GM19351 (cell line): ENCODE measurements around the gene XPOT.

Source experiments
- ATAC-seq: cut with Tn5 transposase; IDR thresholded peaks from one replicate; pipeline ENCODE4 v1.9.1; 2021; ENCODE audit warnings: mild to moderate bottlenecking, moderate library complexity; ENCODE audit not compliant: unreplicated experiment

The XPOT gene

DNA sequence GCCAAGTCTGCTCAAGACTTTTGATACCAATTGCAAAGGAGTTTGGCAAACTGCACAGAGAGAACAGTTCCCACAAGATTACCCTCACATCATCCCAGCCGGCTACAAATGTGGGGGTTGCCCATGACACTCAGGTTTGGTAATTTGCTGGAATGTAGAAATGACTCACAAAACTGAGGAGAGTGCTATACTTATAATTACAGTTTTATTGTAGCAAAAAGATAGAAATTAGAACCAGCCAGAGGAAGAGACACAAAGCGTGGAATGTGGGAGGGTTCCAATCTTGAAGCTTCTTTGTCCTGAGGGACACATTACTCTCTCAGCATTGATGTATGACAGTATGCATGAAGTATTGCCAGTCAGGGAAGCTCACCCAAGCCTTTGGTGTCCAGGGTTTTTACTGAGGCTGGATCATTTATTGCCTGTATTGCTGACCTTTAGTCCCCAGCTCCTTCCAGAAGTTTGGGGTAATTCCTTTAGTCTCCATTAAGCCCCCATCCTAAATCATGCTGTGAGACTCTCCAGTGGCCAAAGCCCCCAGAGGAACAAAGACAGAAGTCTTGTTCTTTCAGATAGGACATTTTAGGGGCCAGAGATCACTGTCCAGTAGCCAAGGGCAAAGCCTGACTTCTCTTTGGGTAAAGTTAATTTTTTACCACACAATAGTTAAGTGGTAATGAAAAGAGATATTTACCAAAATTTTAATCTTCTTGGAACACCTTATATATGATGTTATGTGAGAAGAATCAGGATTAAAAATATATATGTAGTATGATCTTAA, 57.6 kb downstream of the XPOT start:
- ATAC-seq, result no peak

DNA sequence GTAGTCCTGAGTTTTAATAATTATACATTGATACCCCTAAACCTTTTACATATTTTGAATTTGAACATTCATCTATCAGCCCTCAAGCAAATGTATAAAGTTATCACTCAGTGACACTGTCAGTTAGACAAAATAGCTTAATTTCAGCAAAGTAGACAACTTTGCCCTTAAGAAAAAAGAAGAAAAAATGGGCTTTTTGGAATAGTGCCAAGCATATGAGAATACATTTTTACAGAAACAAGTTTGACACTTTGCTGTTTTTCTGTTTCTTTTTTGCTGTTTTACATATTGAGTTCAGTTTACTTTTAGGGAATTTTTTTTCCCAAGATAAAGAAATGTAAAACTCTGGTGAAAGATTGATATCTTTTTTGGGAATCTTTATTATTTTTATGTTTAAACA, 62.0 kb downstream of the XPOT start:
- no peak for ATAC-seq

DNA sequence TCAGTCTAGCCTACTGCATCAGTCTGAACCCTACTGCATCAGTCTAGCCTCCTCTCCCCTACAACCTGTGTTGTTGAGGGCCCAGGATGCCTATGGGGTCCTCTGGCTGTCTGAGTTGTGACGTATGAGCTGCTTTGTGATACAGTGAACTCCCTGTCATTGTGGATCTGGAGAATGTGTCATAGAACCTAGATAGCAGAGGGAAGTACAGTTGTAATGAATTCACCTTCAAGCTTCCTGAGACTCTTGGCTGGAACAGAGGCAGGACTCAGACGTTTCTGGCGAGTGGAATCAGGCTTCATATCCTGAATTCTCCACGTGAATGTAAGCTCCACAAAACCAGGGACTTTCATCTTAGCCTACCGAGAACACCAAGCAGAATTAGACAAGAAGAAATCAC, 64.8 kb downstream of the XPOT start:
- ATAC-seq, result no peak

DNA sequence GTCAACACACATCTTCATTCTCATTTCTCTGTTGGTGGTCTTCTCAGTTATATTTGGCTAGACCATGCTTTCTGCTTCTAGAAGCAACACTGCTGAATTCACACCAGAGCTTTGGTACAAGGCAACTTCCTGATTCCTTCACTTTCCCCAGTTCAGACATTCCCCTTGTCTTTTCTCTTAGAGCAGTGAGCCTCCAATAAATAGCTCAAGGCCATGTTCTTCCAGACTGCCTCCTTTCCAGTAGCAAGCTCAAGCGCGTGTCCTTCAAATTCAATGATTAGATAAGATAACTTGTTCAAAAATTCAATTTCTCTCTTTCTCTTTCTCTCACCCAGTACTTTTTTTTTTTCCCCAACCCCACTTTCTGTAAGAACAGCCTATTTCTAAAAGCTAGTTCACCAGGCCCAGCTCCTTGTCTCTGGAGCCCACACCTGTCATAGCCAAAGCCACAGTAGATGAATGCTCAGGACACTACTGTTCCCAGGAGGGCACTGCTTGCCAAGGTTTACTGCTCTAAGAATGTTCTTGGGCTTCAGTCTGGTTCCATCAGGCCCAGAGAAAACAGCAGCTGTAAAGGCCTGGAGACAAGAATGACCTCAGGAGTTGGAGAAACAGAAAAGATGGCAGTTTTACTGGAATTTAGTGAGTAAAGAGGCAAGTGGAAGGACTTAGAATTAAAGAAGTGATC, 65.4 kb downstream of the XPOT start:
- no peak for ATAC-seq

DNA sequence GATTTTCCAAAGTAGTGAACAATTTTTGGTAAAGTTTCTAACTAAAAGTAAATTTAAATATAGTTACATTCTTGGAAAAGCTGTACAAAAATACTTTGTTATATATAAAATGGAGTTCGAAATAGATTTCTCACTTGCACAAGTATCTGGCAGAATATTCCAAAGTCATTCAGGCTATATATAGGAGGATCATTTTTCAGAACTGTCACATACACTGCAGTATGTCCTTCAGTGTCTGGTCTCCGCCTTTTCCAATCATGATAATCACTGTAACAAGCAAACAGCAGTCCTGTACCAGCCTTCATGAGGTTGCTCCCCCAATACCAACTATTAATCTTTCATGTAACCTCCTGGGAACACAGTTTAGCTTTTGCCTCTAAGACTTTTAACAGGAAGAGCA, 66.3 kb downstream of the XPOT start:
- no peak for ATAC-seq

DNA sequence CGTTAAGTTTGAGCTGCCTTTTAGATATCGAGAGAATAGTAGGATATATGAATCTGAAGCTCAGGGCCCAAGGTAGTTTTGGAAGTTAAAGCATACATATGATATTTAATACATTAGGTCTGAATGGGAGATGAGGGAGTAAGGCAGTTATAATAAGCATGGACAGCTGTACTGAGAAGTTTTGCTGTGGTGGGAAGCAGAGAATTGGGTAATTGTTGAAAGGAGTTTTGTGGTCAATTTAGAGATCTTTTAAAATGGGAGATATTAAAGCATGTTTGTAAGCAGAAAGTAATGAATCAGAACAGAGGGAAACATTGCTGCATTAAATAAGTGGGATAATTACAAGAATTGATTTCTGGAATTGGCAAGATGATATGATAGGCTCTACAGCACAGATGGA, 69.0 kb downstream of the XPOT start:
- ATAC-seq, result no peak

DNA sequence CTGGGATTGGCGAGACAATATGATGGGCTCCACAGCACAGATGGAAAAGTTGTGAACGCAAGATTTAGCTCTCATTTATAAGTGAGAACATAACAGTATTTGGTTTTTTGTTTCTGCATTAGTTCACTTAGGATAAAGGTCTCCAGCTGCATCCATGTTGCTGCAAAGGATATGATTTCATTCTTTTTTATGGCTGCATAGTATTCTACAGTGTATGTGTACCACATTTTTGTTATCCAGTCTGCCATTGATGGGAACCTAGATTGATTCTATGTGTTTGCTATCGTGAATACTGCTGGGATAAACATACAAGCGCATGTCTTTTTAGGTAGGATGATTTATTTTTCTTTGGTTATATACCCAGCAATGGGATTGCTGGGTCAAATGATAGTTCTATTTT, 71.3 kb downstream of the XPOT start:
- ATAC-seq, result no peak

DNA sequence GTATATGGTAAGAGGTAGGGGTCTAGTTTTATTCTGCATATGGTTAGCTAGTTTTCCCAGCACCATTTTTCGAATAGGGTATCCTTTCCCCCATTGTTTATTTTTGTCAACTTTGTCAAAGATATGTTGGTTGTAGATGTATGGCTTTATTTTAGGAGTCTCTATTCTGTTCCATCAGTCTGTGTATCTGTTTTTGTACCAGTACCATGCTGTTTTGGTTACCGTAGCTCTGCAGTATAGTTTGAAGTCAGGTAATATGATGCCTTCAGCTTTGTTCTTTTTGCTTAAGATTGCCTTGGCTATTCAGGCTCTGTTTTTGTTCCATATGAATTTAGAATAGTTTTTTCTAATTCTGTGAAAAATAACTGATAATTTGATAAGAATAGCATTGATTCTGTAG, 72.7 kb downstream of the XPOT start:
- no peak for ATAC-seq

DNA sequence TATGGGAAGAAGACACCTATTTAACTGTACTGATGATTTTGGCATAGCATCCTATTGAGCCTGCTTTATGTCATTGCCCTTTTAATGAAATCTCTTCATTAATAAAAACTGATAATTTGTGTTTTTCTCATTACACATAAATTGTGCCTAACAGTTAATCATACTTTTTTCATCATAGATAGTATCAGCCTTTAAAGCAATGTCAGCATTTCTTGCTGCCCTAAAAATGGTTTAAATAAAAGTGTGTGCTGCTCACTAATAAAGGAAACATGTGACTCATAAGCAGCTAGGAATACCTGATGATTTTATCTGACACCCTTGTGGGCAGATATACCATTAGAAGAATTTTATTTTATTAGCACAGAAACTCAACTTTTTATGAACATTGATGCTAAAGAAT, 74.5 kb downstream of the XPOT start:
- no peak for ATAC-seq

DNA sequence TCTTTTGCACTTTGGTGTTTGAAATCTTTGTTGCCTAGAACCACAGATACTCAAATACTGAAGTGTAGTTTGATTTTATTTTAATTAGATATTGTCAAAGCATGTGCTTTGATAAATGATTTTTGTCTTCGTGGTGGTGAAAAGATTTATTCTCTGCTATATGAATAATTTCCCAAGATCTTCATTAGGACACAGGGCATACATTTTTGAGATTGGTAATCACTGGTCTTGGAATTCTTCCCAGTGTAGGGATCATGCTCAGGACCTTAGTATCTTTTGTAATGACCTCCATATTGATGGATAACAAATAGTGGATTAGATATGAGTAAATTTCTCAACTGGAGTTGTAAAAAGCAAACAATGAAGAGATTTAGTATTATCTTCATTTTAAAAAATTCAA, 76.0 kb downstream of the XPOT start:
- no peak for ATAC-seq

DNA sequence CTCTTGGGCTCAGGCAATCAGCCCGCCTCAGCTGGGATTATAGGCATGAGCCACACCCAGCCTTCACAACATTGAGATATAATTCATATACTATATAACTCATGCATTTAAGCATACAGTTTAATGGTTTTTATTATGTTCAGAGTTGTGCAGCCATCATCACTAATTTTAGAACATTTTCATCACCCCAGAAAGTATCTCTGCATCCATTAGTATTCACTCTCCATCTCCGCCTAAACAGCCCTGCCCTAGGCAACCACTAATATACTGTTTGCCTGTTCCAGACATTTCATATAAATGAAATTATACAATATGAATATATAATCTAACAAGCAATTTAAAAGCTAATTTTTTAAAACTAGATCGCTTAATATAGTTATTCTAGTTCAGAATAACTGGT, 82.5 kb downstream of the XPOT start:
- no peak for ATAC-seq

DNA sequence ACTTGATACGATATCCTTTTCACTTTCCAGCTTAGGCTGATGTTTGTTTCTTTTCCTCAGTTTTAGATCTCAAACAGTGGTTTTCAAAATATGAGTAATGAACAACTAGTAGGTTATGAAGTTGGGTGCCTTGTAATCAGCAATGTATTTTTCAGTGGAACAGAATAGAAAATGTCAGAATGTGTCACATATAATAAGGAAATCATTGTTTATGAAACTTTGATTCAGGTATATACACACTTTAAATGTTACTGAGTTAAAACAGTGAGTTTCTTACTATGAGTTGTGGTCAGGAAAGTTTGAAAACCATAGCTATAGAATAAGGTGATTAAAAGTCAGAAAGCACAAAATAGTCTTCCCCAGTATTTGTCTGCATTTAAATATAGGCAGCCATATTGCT, 87.5 kb downstream of the XPOT start:
- no peak for ATAC-seq

DNA sequence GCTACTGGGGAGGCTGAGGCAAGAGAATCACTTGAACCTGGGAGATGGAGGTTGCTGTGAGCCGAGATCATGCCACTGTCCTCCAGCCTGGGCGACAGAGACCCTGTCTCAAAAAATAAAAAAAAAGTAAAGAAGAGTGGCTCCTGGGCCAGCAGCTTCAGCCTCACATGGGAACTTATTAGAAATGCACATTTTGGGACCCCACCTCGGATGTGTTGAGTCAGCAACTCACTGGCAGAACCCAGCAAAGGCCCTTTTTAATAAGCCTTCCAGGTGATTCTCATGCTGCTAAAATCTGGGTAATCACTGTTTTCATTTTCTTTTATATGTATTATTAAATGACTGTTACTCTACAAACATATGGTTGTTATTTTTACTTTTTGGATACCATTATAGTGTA, 89.3 kb downstream of the XPOT start:
- ATAC-seq, result no peak

DNA sequence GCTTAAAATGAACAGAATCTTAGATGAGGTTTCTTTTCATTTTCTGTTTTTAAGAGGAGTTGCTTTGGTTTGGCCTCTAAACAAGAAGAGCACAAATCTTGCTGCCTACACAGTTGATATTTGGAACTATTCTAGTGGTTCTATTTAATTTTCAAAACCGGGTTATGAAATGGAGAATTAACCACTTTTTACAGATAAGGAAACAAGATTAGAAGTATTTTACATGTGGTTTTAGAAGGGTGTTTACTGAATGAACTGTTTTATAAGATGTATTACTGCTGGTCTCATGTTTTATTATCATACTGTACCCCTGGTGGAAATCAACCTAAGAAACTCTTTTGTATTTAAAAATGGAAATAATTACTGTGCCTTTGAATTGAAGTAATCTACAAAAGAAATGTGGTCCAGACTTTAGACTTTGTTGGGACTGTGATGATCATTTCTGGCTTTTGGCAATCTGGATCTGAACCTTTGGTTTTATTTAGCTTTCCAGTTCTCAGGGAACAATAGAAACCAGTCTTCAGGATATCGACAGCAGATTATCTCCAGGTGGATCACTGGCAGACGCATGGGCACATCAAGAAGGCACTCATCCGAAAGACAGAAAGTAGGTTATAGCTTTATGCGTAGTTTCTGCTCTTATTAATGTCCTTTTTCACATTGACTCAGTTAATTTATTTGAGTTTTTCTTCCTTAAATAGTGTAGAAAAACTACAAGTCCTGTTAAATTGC, 91.0 kb downstream of the XPOT start:
- no peak for ATAC-seq

DNA sequence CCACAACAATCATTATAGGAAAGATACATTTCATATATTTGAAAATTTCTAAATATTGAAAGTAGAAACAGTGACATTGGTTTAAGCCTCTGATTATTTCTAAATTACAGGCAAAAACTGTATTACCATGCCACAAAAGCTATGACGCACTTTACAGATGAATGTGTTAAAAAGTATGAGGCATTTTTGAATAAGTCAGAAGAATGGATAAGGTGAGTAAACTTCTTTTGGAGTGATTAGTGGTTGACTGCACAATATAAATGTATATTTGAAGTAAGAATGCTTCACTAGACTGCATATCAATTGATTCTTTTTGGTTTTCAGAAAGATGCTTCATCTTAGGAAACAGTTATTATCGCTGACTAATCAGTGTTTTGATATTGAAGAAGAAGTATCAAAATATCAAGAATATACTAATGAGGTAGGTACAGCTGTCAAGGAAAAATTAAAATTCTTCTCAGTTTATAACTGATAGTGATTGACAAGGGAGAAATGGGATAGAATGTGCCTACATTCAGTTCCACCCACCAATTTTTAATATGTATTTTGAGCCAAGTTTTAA, 92.7 kb downstream of the XPOT start:
- no peak for ATAC-seq

DNA sequence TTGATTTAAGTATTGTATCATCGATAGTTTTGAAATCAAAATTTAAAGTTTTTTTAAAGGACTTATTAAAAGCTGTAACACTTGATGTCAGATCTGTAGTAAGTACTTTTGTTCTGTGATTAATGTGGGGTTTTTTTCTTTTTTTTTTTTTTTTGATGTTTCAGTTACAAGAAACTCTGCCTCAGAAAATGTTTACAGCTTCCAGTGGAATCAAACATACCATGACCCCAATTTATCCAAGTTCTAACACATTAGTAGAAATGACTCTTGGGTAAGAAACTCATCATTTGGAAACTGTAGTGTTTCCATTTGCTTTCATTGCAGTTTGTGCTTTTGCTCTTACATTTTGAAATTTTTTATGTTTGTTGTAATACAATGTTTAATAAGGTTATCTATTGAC, 93.3 kb downstream of the XPOT start:
- ATAC-seq, result no peak

DNA sequence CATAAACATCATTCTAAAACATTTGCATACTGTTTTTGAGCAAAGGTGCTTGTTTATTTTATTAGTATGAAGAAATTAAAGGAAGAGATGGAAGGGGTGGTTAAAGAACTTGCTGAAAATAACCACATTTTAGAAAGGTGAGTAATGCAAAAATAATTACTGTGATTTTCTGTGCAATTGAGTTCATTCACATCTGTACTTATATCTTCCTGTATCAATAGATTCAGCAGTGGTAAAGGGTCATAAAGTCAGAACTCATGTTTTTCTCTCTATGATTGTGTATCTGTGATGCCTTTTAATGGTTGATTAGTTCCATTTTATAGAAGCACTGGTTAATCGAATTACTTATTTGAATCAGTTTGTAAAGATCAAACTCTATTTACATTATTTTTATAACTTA, 93.7 kb downstream of the XPOT start:
- ATAC-seq, result no peak

DNA sequence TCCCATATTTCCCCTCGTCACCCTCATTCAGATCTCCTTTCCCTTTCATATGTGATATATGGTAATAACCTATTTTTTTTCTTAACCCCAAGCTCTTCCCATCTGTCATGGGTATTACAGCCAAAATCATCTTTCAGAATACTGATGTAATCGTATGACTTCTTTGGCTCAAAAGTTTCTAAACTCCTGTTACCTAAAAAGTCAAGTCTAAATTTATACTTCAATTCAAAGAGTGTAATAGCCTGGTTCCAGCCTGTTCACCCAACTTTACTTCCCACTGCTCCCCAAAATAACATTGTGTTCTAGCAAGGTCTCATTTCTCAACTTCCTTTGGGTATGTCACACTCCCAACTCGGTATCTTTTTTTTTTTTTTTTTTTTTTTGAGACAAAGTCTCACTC, 96.2 kb downstream of the XPOT start:
- no peak for ATAC-seq
